H1 (cell line): Measurements from ENCODE around the gene CASQ1. TPM values are rescaled to one million over a fixed set of nuclear protein-coding genes. Genes with fewer than 3 reads are reported as not detected.

Experiments used
- CTCF ChIA-PET: fragments of 300-600 bp; sonication (Branson Sonifier 250); formaldehyde crosslinking; loops from one replicate; lab custom pipeline; 2021; ENCODE audit not compliant: partially characterized antibody; lab: Charles Lee
- POLR2A ChIA-PET: fragments of 300-600 bp; sonication (Branson Sonifier 250); formaldehyde crosslinking; loops from one replicate; lab custom pipeline; 2021; ENCODE audit warnings: inconsistent platforms; ENCODE audit not compliant: partially characterized antibody; lab: Charles Lee
- DNase-seq, 2 experiments: peaks; one replicate each; pipeline versions ENCODE4 v3.0.0 to v3.0.0-alpha.2; 2010 to 2022; ENCODE audit warnings: low spot score in 2 of 2, low read depth in 1 of 2, mixed read lengths in 1 of 2
- FAIRE-seq: peaks from 2 replicates; lab custom pipeline; 2011; peaks lifted over from hg19 to GRCh38; lab: Jason Lieb, UNC
- H2AFZ ChIP-seq: 2 replicates; pipeline ENCODE4 v1.8.1; 2012; ENCODE audit warnings: low read length, inconsistent platforms
- H2AK5ac ChIP-seq: 2 replicates; pipeline ENCODE4 v1.6.1; 2013; ENCODE audit warnings: low read depth, low read length
- H2BK120ac ChIP-seq: replicated peaks from 2 replicates; pipeline ENCODE3; 2013; ENCODE audit warnings: low read depth, low read length, inconsistent platforms
- H2BK12ac ChIP-seq: 2 replicates; pipeline ENCODE4 v1.6.1; 2013; ENCODE audit warnings: low read depth, low read length
- H2BK15ac ChIP-seq: 2 replicates; pipeline ENCODE4 v1.6.1; 2013; ENCODE audit warnings: low read length
- H2BK20ac ChIP-seq: 2 replicates; pipeline ENCODE4 v1.6.1; 2013; ENCODE audit warnings: low read length
- H2BK5ac ChIP-seq: 2 replicates; pipeline ENCODE4 v1.6.1; 2013; ENCODE audit warnings: low read depth, low read length
- H3K14ac ChIP-seq: 2 replicates; pipeline ENCODE4 v1.6.1; 2013; ENCODE audit warnings: inconsistent platforms; ENCODE audit not compliant: insufficient read length
- H3K18ac ChIP-seq: 2 replicates; pipeline ENCODE4 v1.6.1; 2013; ENCODE audit warnings: low read length; ENCODE audit errors: extremely low read depth
- H3K23ac ChIP-seq: 2 replicates; pipeline ENCODE4 v1.6.1; 2013; ENCODE audit warnings: inconsistent platforms; ENCODE audit not compliant: insufficient read length
- H3K23me2 ChIP-seq: 2 replicates; pipeline ENCODE4 v1.6.1; 2013; ENCODE audit warnings: low read depth, low read length
- H3K27ac ChIP-seq: 2 replicates; pipeline ENCODE4 v1.6.1; 2011; ENCODE audit warnings: low read depth, low read length, inconsistent platforms
- H3K27me3 ChIP-seq, 4 experiments: replicated peaks in 1 of 4; 1 replicate in 1 of 4; 2 replicates in 3 of 4; pipeline versions ENCODE4 v1.6.1 to v1.8.1; 2011 to 2013; ENCODE audit warnings: low read length in 3 of 4, mild to moderate bottlenecking in 3 of 4, inconsistent platforms in 2 of 4, mixed read lengths in 2 of 4, moderate library complexity in 1 of 4; ENCODE audit not compliant: control insufficient read depth in 3 of 4, insufficient read depth in 3 of 4; ENCODE audit errors: extremely low read depth in 1 of 4
- H3K36me3 ChIP-seq, 4 experiments: 2 replicates each; pipeline versions ENCODE4 v1.6.1 to v1.8.1; 2011 to 2013; ENCODE audit warnings: mild to moderate bottlenecking in 4 of 4, low read length in 3 of 4, moderate library complexity in 2 of 4, control low read depth in 1 of 4, inconsistent platforms in 1 of 4; ENCODE audit not compliant: insufficient read depth in 4 of 4, control insufficient read depth in 2 of 4
- H3K4ac ChIP-seq: replicated peaks from 2 replicates; pipeline ENCODE3; 2013; ENCODE audit warnings: low read length, low read depth, mixed read lengths, inconsistent platforms; ENCODE audit not compliant: insufficient read length
- H3K4me1 ChIP-seq, 4 experiments: replicated peaks in 1 of 4; 1 replicate in 1 of 4; 2 replicates in 3 of 4; pipeline versions ENCODE4 v1.6.1 to v1.8.1; 2011 to 2013; ENCODE audit warnings: low read length in 3 of 4, inconsistent platforms in 2 of 4, mixed read lengths in 1 of 4; ENCODE audit not compliant: insufficient read depth in 4 of 4, control insufficient read depth in 3 of 4
- H3K4me2 ChIP-seq, 2 experiments: 2 replicates each; pipeline versions ENCODE4 v1.6.1 to v1.8.1; 2011 to 2013; ENCODE audit warnings: low read depth in 2 of 2, low read length in 2 of 2, control low read depth in 1 of 2, inconsistent platforms in 1 of 2, mild to moderate bottlenecking in 1 of 2; ENCODE audit not compliant: insufficient read depth in 1 of 2
- H3K4me3 ChIP-seq, 4 experiments: fragments of 200-600, 300-600 bp in 1 of 4; sonication (generic), shearing (Covaris generic), sonication (Bioruptor Twin) in 1 of 4; 2 replicates each; pipeline versions ENCODE4 v1.5.1 to v1.8.1; 2011 to 2016; ENCODE audit warnings: low read length in 4 of 4, low read depth in 3 of 4, control low read depth in 2 of 4, inconsistent platforms in 2 of 4, mild to moderate bottlenecking in 2 of 4, mixed read lengths in 1 of 4, moderate library complexity in 1 of 4; ENCODE audit not compliant: insufficient read depth in 2 of 4; ENCODE audit errors: extremely low read depth in 1 of 4
- H3K56ac ChIP-seq: replicated peaks from 2 replicates; pipeline ENCODE3; 2013; ENCODE audit warnings: low read depth, mild to moderate bottlenecking, mixed read lengths, low read length, inconsistent platforms; ENCODE audit not compliant: insufficient read length
- H3K79me1 ChIP-seq: 2 replicates; pipeline ENCODE4 v1.6.1; 2013; ENCODE audit warnings: low read depth, low read length, control low read depth
- H3K79me2 ChIP-seq, 2 experiments: 2 replicates each; pipeline versions ENCODE4 v1.6.1 to v1.8.1; 2012 to 2013; ENCODE audit warnings: low read length in 2 of 2, mild to moderate bottlenecking in 2 of 2, inconsistent platforms in 1 of 2; ENCODE audit not compliant: insufficient read depth in 2 of 2, control insufficient read depth in 1 of 2
- H3K9ac ChIP-seq, 4 experiments: replicated peaks in 1 of 4; 1 replicate in 1 of 4; 2 replicates in 3 of 4; pipeline versions ENCODE4 v1.6.1 to v1.8.1; 2011 to 2013; ENCODE audit warnings: low read depth in 3 of 4, low read length in 3 of 4, control low read depth in 2 of 4, mild to moderate bottlenecking in 2 of 4, moderate library complexity in 2 of 4, inconsistent platforms in 1 of 4; ENCODE audit errors: extremely low read depth in 1 of 4
- H3K9me3 ChIP-seq, 2 experiments: 2 replicates each; pipeline versions ENCODE4 v1.6.1 to v1.8.1; 2012 to 2013; ENCODE audit warnings: mild to moderate bottlenecking in 2 of 2, moderate library complexity in 2 of 2, control low read depth in 1 of 2, inconsistent platforms in 1 of 2, low read depth in 1 of 2, low read length in 1 of 2, mixed read lengths in 1 of 2; ENCODE audit not compliant: insufficient read depth in 2 of 2
- H4K20me1 ChIP-seq, 2 experiments: replicated peaks in 1 of 2; 2 replicates each; pipeline versions ENCODE3 to v1.8.1; 2011 to 2013; ENCODE audit warnings: inconsistent platforms in 2 of 2, low read length in 2 of 2, mild to moderate bottlenecking in 1 of 2; ENCODE audit not compliant: insufficient read depth in 2 of 2, control insufficient read depth in 1 of 2
- H4K5ac ChIP-seq: 2 replicates; pipeline ENCODE4 v1.6.1; 2013; ENCODE audit warnings: low read length, low read depth, mixed read lengths, inconsistent platforms; ENCODE audit not compliant: insufficient read length
- H4K8ac ChIP-seq: 2 replicates; pipeline ENCODE4 v1.8.0; 2013; ENCODE audit warnings: mild to moderate bottlenecking, moderate library complexity, low read length, inconsistent platforms; ENCODE audit not compliant: insufficient read depth; ENCODE audit errors: extremely low read depth
- H4K91ac ChIP-seq: replicated peaks from 2 replicates; pipeline ENCODE3; 2013; ENCODE audit warnings: low read length, mixed read lengths, inconsistent platforms; ENCODE audit not compliant: insufficient read length
- ATF3 ChIP-seq: IDR thresholded peaks from 2 replicates; pipeline ENCODE4 v1.6.1; 2011; ENCODE audit warnings: low read depth, mild to moderate bottlenecking, low read length; ENCODE audit not compliant: insufficient read depth
- CTBP2 ChIP-seq: IDR thresholded peaks from 2 replicates; pipeline ENCODE4 v1.7.0; 2011; ENCODE audit warnings: borderline replicate concordance, mild to moderate bottlenecking, moderate library complexity, mixed read lengths, low read length; ENCODE audit not compliant: insufficient read depth, insufficient read length
- E2F6 ChIP-seq: IDR thresholded peaks from 2 replicates; pipeline ENCODE4 v1.6.1; 2012; ENCODE audit warnings: inconsistent platforms
- HDAC6 ChIP-seq: IDR thresholded peaks from one replicate; pipeline ENCODE4 v1.7.1; 2012; ENCODE audit warnings: low read depth, mild to moderate bottlenecking, inconsistent platforms, low read length, moderate library complexity
- KDM1A ChIP-seq: fragments of 200-600, 300-600 bp; sonication (generic); IDR thresholded peaks from 2 replicates; pipeline ENCODE4 v1.7.1; 2016; ENCODE audit warnings: mild to moderate bottlenecking, low read length, borderline replicate concordance
- KDM5A ChIP-seq: fragments of 200-600 bp; IDR thresholded peaks from 2 replicates; pipeline ENCODE4 v1.7.1; 2012; ENCODE audit warnings: mild to moderate bottlenecking, low read length, inconsistent platforms, mixed read lengths
- PHF8 ChIP-seq: fragments of 200-600 bp; sonication (generic); conservative IDR thresholded peaks from 2 replicates; pipeline ENCODE4 v1.7.1; 2012; ENCODE audit warnings: low read depth, mild to moderate bottlenecking, inconsistent platforms, low read length, moderate library complexity
- RXRA ChIP-seq: IDR thresholded peaks from 2 replicates; pipeline ENCODE4 v1.6.1; 2011; ENCODE audit warnings: low read depth, mild to moderate bottlenecking, low read length, moderate library complexity; ENCODE audit not compliant: insufficient read depth
- SP1 ChIP-seq: IDR thresholded peaks from 2 replicates; pipeline ENCODE4 v1.6.1; 2011; ENCODE audit warnings: low read depth, low read length
- TCF12 ChIP-seq: IDR thresholded peaks from 2 replicates; pipeline ENCODE4 v1.6.1; 2011; ENCODE audit warnings: low read depth, mild to moderate bottlenecking, low read length
- WGBS, 2 experiments: shearing (Covaris generic) in 1 of 2; methylation state at CpG; one replicate each; pipeline versions ENCODE4 v1.1.6 to v1.1.7; 2013 to 2015; ENCODE audit warnings: low lambda C conversion rate in 2 of 2, mixed read lengths in 2 of 2, inconsistent platforms in 1 of 2, low coverage in 1 of 2, missing lambda C conversion rate in 1 of 2; ENCODE audit not compliant: insufficient replicate concordance in 2 of 2, insufficient coverage in 1 of 2, insufficient read length in 1 of 2; ENCODE audit errors: extremely low coverage in 1 of 2, missing lambda C conversion rate in 1 of 2; 5-methylcytosine and 5-hydroxymethylcytosine counted together
- polyA plus RNA-seq, 7 experiments: library from polyadenylated mRNA; depleted of rRNA in 3 of 7; stranded (reverse) in 5 of 7; unstranded in 2 of 7; fragments of >200 nt in 5 of 7; fragments of 200-250 nt in 2 of 7; gene quantifications; 1 replicate in 5 of 7; 2 replicates in 1 of 7; 4 replicates in 1 of 7; pipeline versions ENCODE4 v1.2.1 to v1.2.3, GENCODE V29; 2011 to 2013; ENCODE audit warnings: missing spikeins in 2 of 7, mixed read lengths in 2 of 7
- total RNA-seq: library from RNA; stranded (reverse); fragmentation: NEBNext Ultra II Directional; extraction: Animal tissue kit (Norgen Biotek cat#: 25700); gene quantifications from 2 replicates; pipeline ENCODE4 v1.2.1, GENCODE V29; 2021

Gene CASQ1
- total and polyA plus RNA-seq, 2 of the 8 experiments (the other 6 are each of a cell fraction or from before 2014, with no cell fraction given): 0.80 to 1.3 TPM

- FAIRE-seq (no peak), DNase-seq (no peak)
- H3K4me3 ChIP-seq: no peak overlapping the region
- peaks cover 22 to 86% (median 60%) of the 10 kb centered on the region in 4 experiments for H3K36me3 ChIP-seq
- H3K79me2 ChIP-seq: no peaks in the 10 kb centered on the region
- H3K79me1 ChIP-seq: no peaks in the 10 kb centered on the region
- no peaks in the 10 kb centered on the region for H3K23me2 ChIP-seq
- H2BK5ac ChIP-seq: no peak overlapping the region
- no peak overlapping the region for H3K23ac ChIP-seq
- ChIA-PET POLR2A (interaction anchor here (1.1 to 2.4 kb wide), 2 partner anchors 14 to 58 kb away, joined by 6 to 7 read pairs; no protein-coding TSS in a partner anchor), CTCF (interaction anchor here (0.6 to 3.4 kb wide), 10 partner anchors 8 to 127 kb away, joined by 3 to 28 read pairs (median 4); no protein-coding TSS in a partner anchor)
- no peak overlapping the region for H2BK120ac ChIP-seq
- H3K4me1 ChIP-seq: no peaks in the 10 kb centered on the region
- no peak overlapping the region for H3K14ac ChIP-seq
- WGBS, 2 experiments: 100% methylated on average over 1 of the region's 1 CpG; no CpG with 5 or more reads in 1 of the 2 experiments
- no peak overlapping the region for H4K91ac ChIP-seq
- H2AFZ ChIP-seq: no peak overlapping the region
- H3K9ac ChIP-seq: no peak overlapping the region
- H3K27me3 ChIP-seq: no peaks in the 10 kb centered on the region
- no peak overlapping the region for H2BK15ac ChIP-seq
- H4K5ac ChIP-seq: no peak overlapping the region
- H2AK5ac ChIP-seq: no peak overlapping the region
- H3K4ac ChIP-seq: no peak overlapping the region
- H3K4me2 ChIP-seq: no peak overlapping the region
- H2BK12ac ChIP-seq: no peak overlapping the region
- H4K20me1 ChIP-seq: peaks cover 0 to 2% of the 10 kb centered on the region in 2 experiments
- H3K27ac ChIP-seq: no peak overlapping the region
- H4K8ac ChIP-seq: no peak overlapping the region
- no peaks in the 10 kb centered on the region for H3K9me3 ChIP-seq
- no peak overlapping the region for H3K18ac ChIP-seq
- H2BK20ac ChIP-seq: no peak overlapping the region
- H3K56ac ChIP-seq: no peak overlapping the region
- no peak for TF ChIP-seq KDM1A
- no peak for TF ChIP-seq KDM5A
- TF ChIP-seq PHF8: no peak
- TF ChIP-seq E2F6: no peak
- TF ChIP-seq TCF12: no peak
- TF ChIP-seq SP1: no peak
- no peak for TF ChIP-seq HDAC6
- TF ChIP-seq CTBP2: no peak
- no peak for TF ChIP-seq RXRA
- no peak for TF ChIP-seq ATF3
Measured at GRCh38 chr1:160227561-160227960, 37.2 kb downstream of the CASQ1 start.
